SH-SY5Y (cell line): Measurements from ENCODE around the gene ALG5.

ENCODE experiments used
- GATA2 ChIP-seq: IDR thresholded peaks from 2 replicates; pipeline ENCODE4 v1.6.1; 2011; ENCODE audit warnings: mild to moderate bottlenecking, low read depth, low read length
- GATA3 ChIP-seq: IDR thresholded peaks from 2 replicates; pipeline ENCODE4 v1.6.1; 2011; ENCODE audit warnings: low read depth, mild to moderate bottlenecking, low read length, moderate library complexity

The ALG5 gene

DNA sequence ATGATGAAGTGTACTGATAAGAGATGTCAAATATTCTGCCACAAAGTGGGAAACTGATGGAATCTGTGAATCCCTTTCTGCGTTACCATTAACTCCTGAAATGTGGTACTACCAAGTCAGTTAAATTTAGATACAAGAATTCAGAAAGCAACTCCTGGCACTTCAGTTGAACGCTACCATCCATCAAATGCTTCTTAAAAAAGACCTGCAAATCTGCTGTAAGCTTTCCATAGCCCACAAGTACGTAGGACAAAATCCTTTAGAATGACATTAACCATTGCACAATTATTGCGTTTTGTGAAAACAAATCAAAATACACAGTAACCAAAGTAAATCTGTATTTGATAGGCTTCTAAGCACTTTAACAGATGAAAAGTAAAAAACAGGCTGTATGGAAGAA lies 84.5 kb downstream of the ALG5 start:
- no peak for TF ChIP-seq GATA3
- TF ChIP-seq GATA2, result no peak

GRCh38 chr13:36913463-36913862 lies 85.7 kb downstream of the ALG5 start:
- TF ChIP-seq GATA2 (no peak), GATA3 (no peak)

DNA sequence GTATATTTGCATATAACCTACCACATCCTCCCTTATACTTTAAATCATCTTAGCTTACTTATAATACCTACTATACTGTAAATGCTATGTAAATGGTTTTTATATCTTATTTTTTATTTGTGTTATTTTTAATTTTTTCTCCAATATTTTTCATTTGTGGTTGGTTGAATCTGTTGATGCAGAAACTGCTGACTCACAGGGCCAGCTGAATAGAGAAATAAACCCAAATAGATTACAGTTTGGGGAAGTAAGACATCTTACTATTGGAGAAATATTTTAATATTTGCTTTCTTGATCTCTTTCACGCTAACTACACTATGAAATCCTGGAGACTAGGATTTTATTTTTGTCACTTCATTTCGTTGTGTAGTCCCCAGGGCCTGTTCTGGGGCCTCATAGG lies 86.2 kb downstream of the ALG5 start:
- TF ChIP-seq GATA2, result no peak

DNA sequence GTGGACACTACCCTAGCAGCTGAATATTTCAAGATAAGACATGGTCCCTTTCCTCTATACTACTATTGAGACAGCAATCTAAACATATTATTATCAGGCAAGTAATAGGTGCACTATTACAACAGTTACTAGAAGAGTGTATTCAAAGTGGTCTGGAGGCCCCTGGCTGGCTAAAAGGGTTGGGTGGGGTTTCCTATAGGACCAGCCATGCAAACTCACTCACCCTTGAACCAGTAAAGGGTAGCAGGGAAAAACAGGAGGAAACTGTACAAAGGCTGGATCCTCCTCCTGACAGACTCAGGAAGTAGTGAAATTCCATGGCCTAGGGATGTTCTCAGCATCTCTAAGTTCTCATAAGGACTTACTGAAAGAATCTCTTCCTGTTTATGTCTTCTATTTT lies 86.8 kb downstream of the ALG5 start:
- TF ChIP-seq GATA2 (no peak), GATA3 (no peak)

DNA sequence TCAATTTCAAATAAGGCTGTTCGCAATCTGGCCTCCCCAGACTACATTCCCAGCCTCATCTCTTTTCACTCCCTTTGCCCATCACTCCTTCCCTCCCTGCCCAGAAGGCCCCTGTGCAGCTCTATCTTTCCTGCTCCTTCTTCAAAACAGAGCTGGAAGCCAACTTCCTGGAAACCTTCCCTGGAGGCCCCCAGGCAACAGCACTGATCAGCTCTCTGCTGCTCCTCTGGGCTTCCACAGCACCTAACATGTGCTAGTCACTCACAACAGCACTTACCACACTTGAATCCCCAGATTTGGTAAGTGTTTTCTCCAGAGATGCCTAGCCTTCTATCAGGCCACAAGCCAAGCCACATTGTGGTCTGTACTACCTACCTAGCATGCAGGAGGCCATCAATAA lies 88.6 kb downstream of the ALG5 start:
- TF ChIP-seq GATA2, result no peak
- TF ChIP-seq GATA3, result no peak

DNA sequence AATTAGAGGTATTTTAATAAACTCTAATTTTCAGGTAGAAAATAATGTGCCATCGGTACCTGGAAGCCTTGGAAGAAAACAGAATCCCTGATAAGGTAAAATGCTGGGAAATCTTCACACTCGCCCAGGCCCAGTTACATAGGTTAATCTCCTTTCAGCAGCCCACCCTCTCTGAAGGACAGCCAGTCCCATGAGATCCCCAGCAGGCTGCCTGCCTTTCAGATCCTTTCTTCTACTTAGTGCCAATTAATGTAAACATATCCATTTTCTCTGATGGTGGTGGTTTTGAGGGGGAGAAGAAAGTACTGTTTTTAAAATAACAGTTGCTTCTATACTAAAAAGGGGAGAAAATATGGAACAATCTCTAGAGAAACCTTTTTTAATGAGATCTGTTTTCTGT lies 91.3 kb downstream of the ALG5 start:
- TF ChIP-seq GATA3, result no peak
- TF ChIP-seq GATA2, result no peak

GRCh38 chr13:36907266-36907665 lies 91.9 kb downstream of the ALG5 start:
- TF ChIP-seq GATA3, result no peak
- TF ChIP-seq GATA2, result no peak

DNA sequence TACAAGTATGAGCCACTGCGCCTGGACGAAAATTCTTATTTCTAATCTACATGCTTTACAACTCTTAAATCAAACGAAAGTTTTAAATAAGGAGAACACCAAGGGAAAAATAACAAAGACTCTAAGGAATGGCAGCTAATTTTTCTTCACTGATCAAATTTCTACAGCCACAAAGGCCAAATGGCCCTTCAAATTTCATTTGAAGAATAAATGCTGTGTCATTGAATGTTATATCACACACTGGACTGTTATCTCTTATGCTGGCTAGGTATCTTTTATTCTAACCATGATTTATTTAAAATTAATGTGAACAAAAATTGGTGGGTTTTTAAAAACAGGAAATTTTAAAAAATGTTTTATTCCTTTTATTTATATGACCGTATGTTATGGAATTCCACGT lies 93.2 kb downstream of the ALG5 start:
- TF ChIP-seq GATA2 (no peak), GATA3 (no peak)

GRCh38 chr13:36903925-36904595 lies 95.1 kb downstream of the ALG5 start:
- TF ChIP-seq GATA3, result no peak
- no peak for TF ChIP-seq GATA2
